ENCODE results near the gene BABAM2. TPM values are rescaled to one million over a fixed set of nuclear protein-coding genes. Genes with fewer than 3 reads are reported as not detected.

BABAM2 gene
- total RNA-seq, 1 experiment from 2014 or later, result 43.5 TPM

DNA sequence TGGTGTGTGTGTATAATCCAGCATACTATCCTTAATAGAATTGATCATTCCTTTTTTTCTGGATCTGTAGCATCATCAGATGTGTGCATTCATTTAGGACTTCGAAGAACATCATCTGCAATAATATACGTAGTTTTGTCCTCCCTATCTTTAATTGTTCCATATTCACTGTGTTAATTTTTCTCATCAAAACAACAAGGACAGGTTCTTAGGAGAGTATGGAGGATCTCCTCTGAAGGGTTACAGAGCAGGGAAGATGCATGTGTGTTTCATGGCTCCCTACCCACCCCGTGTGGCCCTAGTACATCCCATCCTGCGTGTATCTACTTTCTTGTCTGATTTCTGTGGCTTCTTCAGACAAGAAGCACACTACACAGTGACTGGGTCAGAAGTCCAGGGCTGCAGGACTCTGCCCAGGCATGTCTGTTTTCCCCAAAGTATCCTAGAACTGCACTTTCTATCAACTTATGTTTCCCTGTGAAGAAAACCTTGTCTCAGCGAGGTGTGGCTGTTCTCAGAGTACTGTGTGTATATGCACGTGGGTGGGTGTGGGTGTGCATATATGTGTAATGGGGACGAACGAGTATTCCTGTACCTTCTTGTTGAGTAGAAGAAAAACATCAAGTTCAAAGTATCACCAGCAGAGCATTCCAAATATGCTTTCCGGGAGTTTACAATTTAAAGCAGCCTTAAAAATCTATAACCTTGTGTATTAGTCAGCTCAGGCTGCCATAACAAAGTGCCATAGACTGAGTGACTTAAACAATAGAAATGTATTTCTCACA is 281.8 kb downstream of the BABAM2 start:
- intact Hi-C loops (cut with micrococcal nuclease; ENCODE audit: unreplicated experiment), result no loop called here
- no peak for DNase-seq
- CTCF ChIA-PET, result no interaction called here
- H3K9me3 Mint-ChIP-seq (ENCODE audit: low read depth, unreplicated experiment), result peaks cover 4% of the 10 kb centered on the region
- no peaks in the 10 kb centered on the region for H3K27me3 Mint-ChIP-seq (ENCODE audit: unreplicated experiment)
- H3K27ac Mint-ChIP-seq (ENCODE audit: unreplicated experiment), result no peak overlapping the region
- H3K4me3 Mint-ChIP-seq (ENCODE audit: low read depth, unreplicated experiment), result no peak overlapping the region
- no peaks in the 10 kb centered on the region for H3K4me1 Mint-ChIP-seq (ENCODE audit: low read depth, unreplicated experiment)
- BruUV-seq (replicated peaks), result no TSS peak
- no peaks in the 10 kb centered on the region for H3K36me3 Mint-ChIP-seq (ENCODE audit: insufficient read depth, unreplicated experiment)
- TF ChIP-seq, protein P1, sequence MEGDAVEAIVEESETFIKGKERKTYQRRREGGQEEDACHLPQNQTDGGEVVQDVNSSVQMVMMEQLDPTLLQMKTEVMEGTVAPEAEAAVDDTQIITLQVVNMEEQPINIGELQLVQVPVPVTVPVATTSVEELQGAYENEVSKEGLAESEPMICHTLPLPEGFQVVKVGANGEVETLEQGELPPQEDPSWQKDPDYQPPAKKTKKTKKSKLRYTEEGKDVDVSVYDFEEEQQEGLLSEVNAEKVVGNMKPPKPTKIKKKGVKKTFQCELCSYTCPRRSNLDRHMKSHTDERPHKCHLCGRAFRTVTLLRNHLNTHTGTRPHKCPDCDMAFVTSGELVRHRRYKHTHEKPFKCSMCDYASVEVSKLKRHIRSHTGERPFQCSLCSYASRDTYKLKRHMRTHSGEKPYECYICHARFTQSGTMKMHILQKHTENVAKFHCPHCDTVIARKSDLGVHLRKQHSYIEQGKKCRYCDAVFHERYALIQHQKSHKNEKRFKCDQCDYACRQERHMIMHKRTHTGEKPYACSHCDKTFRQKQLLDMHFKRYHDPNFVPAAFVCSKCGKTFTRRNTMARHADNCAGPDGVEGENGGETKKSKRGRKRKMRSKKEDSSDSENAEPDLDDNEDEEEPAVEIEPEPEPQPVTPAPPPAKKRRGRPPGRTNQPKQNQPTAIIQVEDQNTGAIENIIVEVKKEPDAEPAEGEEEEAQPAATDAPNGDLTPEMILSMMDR (IDR thresholded peaks at IDR 0.05; ENCODE audit: unreplicated experiment), result no peak

DNA sequence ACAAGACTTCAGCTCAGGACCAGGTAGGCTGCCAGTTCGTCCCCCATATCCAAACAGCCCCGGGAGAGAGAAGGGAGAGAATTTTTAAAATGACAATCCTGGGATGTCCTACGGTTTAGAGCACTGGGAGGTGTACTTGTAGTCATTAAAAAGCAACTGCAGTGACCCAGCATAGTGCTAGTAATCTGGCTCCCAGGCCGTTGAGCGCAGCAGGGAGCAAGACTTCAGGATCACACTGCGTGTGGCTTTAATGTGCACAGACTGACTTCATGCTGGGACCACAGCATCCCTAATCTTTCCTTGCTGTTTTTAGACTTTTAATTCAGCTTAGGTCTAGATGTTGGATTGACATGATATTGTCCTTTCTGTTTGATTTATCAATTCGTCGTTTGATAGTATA is 282.8 kb downstream of the BABAM2 start:
- H3K4me3 Mint-ChIP-seq (ENCODE audit: low read depth, unreplicated experiment), result no peak overlapping the region

DNA sequence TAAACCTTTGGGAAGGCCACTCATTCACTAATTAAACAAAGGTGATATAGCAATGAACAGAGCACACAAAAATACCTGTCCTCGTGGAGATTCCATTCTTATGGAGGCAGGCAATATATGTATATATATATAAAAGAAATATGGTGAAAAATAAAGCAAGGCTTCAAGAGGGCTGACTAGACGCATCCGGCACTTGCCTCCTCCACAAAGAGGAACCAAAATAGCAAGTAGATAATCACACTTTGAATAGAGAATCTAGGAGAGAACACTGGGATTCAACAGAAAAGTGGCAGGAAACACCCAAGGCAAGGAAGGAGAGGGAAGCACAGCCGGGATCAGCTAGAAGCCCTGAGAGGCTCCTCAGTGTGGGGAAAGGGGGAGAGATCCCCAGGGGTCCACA is 283.7 kb downstream of the BABAM2 start:
- intact Hi-C loops (cut with micrococcal nuclease; ENCODE audit: unreplicated experiment), result no loop called here
- no peaks in the 10 kb centered on the region for H3K4me1 Mint-ChIP-seq (ENCODE audit: low read depth, unreplicated experiment)
- CTCF ChIA-PET, result interaction anchor here (0.6 kb wide), 1 partner anchor 106 kb away, joined by 3 read pairs; no protein-coding TSS in a partner anchor
- no peaks in the 10 kb centered on the region for H3K27me3 Mint-ChIP-seq (ENCODE audit: unreplicated experiment)
- H3K9me3 Mint-ChIP-seq (ENCODE audit: low read depth, unreplicated experiment), result peaks cover 12% of the 10 kb centered on the region
- no peak for DNase-seq
- TF ChIP-seq, protein P1 (IDR thresholded peaks at IDR 0.05; ENCODE audit: unreplicated experiment), result no peak
- H3K27ac Mint-ChIP-seq (ENCODE audit: unreplicated experiment), result no peak overlapping the region
- no peak overlapping the region for H3K4me3 Mint-ChIP-seq (ENCODE audit: low read depth, unreplicated experiment)
- no TSS peak for BruUV-seq (replicated peaks)
- no peaks in the 10 kb centered on the region for H3K36me3 Mint-ChIP-seq (ENCODE audit: insufficient read depth, unreplicated experiment)

More for the DNA sequence above, 282.8 kb downstream of the BABAM2 start:
- H3K27me3 Mint-ChIP-seq (ENCODE audit: unreplicated experiment), result no peaks in the 10 kb centered on the region
- no TSS peak for BruUV-seq (replicated peaks)
- no peak for DNase-seq
- H3K4me1 Mint-ChIP-seq (ENCODE audit: low read depth, unreplicated experiment), result no peaks in the 10 kb centered on the region
- no peak overlapping the region for H3K27ac Mint-ChIP-seq (ENCODE audit: unreplicated experiment)
- CTCF ChIA-PET, result interaction anchor here (0.6 kb wide), 1 partner anchor 107 kb away, joined by 3 read pairs; no protein-coding TSS in a partner anchor
- intact Hi-C loops (cut with micrococcal nuclease; ENCODE audit: unreplicated experiment), result no loop called here
- peaks cover 10% of the 10 kb centered on the region for H3K9me3 Mint-ChIP-seq (ENCODE audit: low read depth, unreplicated experiment)
- H3K36me3 Mint-ChIP-seq (ENCODE audit: insufficient read depth, unreplicated experiment), result no peaks in the 10 kb centered on the region
- TF ChIP-seq, protein P1 (IDR thresholded peaks at IDR 0.05; ENCODE audit: unreplicated experiment), result no peak

DNA sequence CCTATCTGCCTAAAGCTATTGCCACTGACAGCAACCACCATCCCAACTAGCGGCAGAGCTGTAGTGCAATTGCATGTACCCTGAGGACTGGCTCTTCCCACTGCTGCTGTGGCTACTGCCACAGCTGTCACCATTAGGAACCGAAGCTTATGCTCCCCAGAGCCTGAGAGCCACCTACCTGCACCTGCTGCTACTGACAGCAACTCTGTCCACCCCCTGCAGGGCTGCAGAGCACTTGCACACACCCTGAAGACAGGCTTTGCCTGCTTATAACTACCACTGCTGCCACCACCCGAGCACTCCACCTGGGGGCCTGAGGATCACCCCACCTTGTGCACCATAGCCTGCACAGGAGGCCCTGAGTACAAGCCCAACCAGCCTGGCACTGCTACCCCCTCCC is 284.5 kb downstream of the BABAM2 start:
- no TSS peak for BruUV-seq (replicated peaks)
- no peak for DNase-seq
- Mint-ChIP-seq H3K4me3 (ENCODE audit: low read depth, unreplicated experiment) (no peak overlapping the region), H3K27ac (ENCODE audit: unreplicated experiment) (no peak overlapping the region), H3K4me1 (ENCODE audit: low read depth, unreplicated experiment) (no peaks in the 10 kb centered on the region), H3K36me3 (ENCODE audit: insufficient read depth, unreplicated experiment) (no peaks in the 10 kb centered on the region), H3K9me3 (ENCODE audit: low read depth, unreplicated experiment) (peaks cover 12% of the 10 kb centered on the region), H3K27me3 (ENCODE audit: unreplicated experiment) (no peaks in the 10 kb centered on the region)
- TF ChIP-seq, protein P1 (IDR thresholded peaks at IDR 0.05; ENCODE audit: unreplicated experiment), result no peak
- intact Hi-C loops (cut with micrococcal nuclease; ENCODE audit: unreplicated experiment), result no loop called here
- CTCF ChIA-PET, result no interaction called here
